Calu3 (cell line): Measurements from ENCODE around the gene AFAP1. TPM values are rescaled to one million over a fixed set of nuclear protein-coding genes. Genes with fewer than 3 reads are reported as not detected.

Experiments used
- BruUV-seq: library from RNA; stranded (reverse); fragments of 400-500 nt; replicated peaks from 2 replicates; lab custom pipeline; 2021; lab: Mats Ljungman, UMichigan
- CTCF ChIA-PET: fragments of 300-600 bp; sonication (Branson Sonifier 250); formaldehyde crosslinking; loops from one replicate; lab custom pipeline; 2022; ENCODE audit warnings: antibody characterized with exemption; lab: Charles Lee
- DNase-seq: peaks from one replicate; pipeline ENCODE4 v3.0.0; 2022
- H3K27ac Mint-ChIP-seq: one replicate; pipeline ENCODE4 v1.8.0; 2022; ENCODE audit warnings: mixed read lengths; ENCODE audit not compliant: unreplicated experiment
- H3K27me3 Mint-ChIP-seq: one replicate; pipeline ENCODE4 v1.8.0; 2022; ENCODE audit warnings: mixed read lengths; ENCODE audit not compliant: unreplicated experiment
- H3K36me3 Mint-ChIP-seq: one replicate; pipeline ENCODE4 v1.8.0; 2022; ENCODE audit warnings: mild to moderate bottlenecking, moderate library complexity, mixed read lengths; ENCODE audit not compliant: insufficient read depth, unreplicated experiment
- H3K4me1 Mint-ChIP-seq: one replicate; pipeline ENCODE4 v1.8.0; 2022; ENCODE audit warnings: mild to moderate bottlenecking, low read depth, mixed read lengths; ENCODE audit not compliant: unreplicated experiment
- H3K4me3 Mint-ChIP-seq: one replicate; pipeline ENCODE4 v1.8.0; 2022; ENCODE audit warnings: mild to moderate bottlenecking, low read depth, moderate library complexity, mixed read lengths; ENCODE audit not compliant: unreplicated experiment
- H3K9me3 Mint-ChIP-seq: one replicate; pipeline ENCODE4 v1.8.0; 2022; ENCODE audit warnings: low read depth, mixed read lengths; ENCODE audit not compliant: unreplicated experiment
- intact Hi-C: fragments of 100-400 bp; cut with micrococcal nuclease; formaldehyde crosslinking; loops from one replicate; pipeline ENCODE4 v1.10.0; 2022; ENCODE audit not compliant: unreplicated experiment
- total RNA-seq: library from RNA; stranded (reverse); gene quantifications from 2 replicates; pipeline ENCODE4 v1.2.3, GENCODE V29; 2022
- TF ChIP-seq, protein P1 (sequence below): fragments of 200-600 bp; IDR thresholded peaks from one replicate; pipeline ENCODE4 v1.8.0; 2022; ENCODE audit warnings: antibody characterized with exemption; ENCODE audit not compliant: unreplicated experiment

AFAP1 gene
- total RNA-seq, 1 experiment from 2014 or later, result 40.1 TPM

DNA sequence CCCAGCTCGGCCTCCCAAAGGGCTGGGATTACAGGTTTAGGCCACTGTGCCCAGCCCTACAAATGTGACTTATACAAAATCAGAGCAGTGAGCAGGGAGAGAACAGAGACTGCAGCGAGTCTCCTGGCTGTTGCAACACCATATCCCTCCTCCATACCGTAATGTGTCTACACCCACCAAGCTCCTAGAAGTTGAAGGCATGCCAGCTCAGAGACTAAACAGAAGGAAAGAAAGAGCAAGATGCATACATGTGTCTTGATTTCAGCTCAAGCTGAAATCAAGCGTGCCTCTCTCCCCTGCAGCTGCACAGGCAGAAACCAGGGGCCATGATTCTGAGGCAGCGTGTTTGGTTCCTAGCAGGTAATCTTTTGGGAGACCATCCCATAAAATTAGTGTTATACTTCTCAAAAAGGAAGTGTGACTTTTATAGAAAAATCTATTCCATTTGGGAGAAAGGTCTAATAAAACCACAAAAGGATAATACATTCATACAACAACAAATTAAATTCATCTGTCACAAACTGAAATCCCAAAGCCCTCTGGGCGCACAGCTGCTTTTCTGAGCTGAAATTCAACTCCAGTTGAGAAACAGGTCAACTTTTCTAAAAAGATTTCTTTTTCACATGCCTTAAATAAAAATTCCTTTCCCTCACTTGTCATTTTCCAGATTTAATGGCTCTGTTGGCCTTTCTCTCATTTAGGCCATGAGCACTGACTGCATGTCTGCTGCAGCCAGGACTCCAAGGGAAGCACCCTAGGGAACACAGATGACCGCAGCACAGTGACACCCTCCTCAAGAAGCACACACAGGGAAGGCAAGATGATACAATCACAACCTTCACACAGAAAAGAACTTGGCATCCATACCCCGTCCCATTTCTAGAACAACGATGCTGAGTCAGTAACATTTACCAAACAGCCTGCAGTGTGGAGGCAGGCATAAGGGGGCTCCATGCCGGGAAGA is 34.4 kb downstream of the AFAP1 start:
- CTCF ChIA-PET, result no interaction called here

DNA sequence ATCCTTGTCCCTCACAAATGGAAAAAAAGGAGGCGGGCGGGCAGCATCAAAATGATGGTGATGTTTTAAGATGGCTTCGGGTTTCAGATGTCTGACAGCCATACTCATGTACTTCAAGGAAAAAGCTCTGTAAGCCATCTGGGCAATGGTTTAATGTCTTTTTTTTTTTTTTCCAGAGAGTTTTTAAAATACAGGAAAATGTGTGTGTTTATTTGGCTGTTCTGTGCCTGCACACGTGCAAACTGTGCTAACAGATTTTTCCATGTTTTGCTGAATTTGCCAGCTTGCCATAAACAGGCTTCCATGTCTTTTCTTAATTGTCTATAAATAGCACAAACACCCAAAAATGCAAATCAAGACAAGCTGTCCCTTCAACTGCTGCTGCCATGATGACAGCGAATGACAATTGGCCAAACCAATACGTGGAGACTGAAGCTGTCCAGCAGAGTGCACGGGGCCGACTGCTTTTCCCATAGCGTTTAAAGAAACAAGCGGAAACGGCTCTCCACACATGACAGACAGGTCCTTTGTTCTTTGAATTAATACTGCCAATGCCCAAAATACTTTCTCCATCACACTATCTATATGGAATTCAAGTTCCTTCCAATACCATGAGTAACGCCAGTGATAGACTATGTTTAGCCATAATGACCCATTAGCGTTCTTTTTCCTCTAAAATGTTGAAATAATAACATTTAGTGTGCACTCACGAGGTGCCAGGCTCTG is 35.7 kb downstream of the AFAP1 start:
- TF ChIP-seq, protein P1, sequence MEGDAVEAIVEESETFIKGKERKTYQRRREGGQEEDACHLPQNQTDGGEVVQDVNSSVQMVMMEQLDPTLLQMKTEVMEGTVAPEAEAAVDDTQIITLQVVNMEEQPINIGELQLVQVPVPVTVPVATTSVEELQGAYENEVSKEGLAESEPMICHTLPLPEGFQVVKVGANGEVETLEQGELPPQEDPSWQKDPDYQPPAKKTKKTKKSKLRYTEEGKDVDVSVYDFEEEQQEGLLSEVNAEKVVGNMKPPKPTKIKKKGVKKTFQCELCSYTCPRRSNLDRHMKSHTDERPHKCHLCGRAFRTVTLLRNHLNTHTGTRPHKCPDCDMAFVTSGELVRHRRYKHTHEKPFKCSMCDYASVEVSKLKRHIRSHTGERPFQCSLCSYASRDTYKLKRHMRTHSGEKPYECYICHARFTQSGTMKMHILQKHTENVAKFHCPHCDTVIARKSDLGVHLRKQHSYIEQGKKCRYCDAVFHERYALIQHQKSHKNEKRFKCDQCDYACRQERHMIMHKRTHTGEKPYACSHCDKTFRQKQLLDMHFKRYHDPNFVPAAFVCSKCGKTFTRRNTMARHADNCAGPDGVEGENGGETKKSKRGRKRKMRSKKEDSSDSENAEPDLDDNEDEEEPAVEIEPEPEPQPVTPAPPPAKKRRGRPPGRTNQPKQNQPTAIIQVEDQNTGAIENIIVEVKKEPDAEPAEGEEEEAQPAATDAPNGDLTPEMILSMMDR, result no peak
- no peaks in the 10 kb centered on the region for H3K9me3 Mint-ChIP-seq
- intact Hi-C loops, result no loop called here
- H3K36me3 Mint-ChIP-seq, result no peaks in the 10 kb centered on the region
- DNase-seq, result no peak
- peaks cover 1% of the 10 kb centered on the region for H3K4me1 Mint-ChIP-seq
- H3K27ac Mint-ChIP-seq, result no peak overlapping the region
- no peak overlapping the region for H3K4me3 Mint-ChIP-seq
- CTCF ChIA-PET, result no interaction called here
- H3K27me3 Mint-ChIP-seq, result no peaks in the 10 kb centered on the region
- BruUV-seq, result no TSS peak

More for the DNA sequence above, 34.4 kb downstream of the AFAP1 start:
- Mint-ChIP-seq H3K4me3 (no peak overlapping the region), H3K27ac (no peak overlapping the region), H3K9me3 (no peaks in the 10 kb centered on the region), H3K36me3 (no peaks in the 10 kb centered on the region), H3K27me3 (no peaks in the 10 kb centered on the region), H3K4me1 (peaks cover 14% of the 10 kb centered on the region)
- intact Hi-C loops, result no loop called here
- TF ChIP-seq, protein P1, result no peak
- no TSS peak for BruUV-seq
- DNase-seq, result no peak

DNA sequence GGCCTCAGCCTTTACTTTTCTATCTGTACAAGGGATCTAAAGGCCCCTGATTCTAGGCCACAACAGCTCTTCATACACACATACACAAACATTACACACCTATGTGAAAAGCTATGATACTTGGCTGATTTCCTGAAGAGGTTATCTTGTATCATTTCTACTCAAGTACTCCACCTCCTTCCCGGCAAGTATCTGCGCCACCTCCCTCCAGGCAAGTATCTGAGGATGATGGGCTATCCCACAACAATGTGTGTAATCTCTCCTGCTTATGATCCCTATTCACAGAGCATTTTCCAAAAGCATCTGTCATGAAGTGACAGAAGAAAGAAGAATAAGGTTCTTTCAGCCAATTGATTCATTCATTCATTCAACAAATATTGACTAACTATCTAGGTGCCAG is 36.8 kb downstream of the AFAP1 start:
- TF ChIP-seq, protein P1, result no peak
- no TSS peak for BruUV-seq
- no peak for DNase-seq
- intact Hi-C loops, result no loop called here
- Mint-ChIP-seq H3K4me1 (no peaks in the 10 kb centered on the region), H3K27me3 (no peaks in the 10 kb centered on the region), H3K36me3 (no peaks in the 10 kb centered on the region), H3K27ac (no peak overlapping the region), H3K4me3 (no peak overlapping the region), H3K9me3 (no peaks in the 10 kb centered on the region)
- CTCF ChIA-PET, result no interaction called here

DNA sequence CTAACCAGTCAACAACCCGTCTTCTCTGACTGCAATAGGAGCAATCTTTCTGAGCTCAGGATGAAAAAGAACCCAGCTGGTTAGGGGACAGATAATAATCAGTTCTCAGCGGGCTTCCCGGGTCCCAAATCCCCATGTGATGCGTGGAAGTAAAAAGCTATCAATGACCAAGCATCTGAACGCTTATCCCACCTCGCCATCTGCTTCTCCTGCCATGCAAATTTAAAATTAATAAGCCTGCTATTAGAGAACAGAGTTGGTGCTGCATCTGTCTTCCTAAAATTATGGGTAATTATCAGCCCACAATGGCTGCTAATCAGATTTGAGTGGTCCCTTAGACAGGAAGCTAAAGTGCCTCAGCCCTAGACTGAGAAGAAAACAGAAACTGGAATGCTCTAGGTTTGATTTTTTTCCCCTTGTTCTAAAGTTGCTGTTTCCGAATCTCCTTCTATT is 37.5 kb downstream of the AFAP1 start:
- Mint-ChIP-seq H3K9me3 (no peaks in the 10 kb centered on the region), H3K36me3 (no peaks in the 10 kb centered on the region), H3K27me3 (no peaks in the 10 kb centered on the region), H3K4me1 (no peaks in the 10 kb centered on the region), H3K27ac (no peak overlapping the region), H3K4me3 (no peak overlapping the region)
- TF ChIP-seq, protein P1, result no peak
- no peak for DNase-seq
- intact Hi-C loops, result no loop called here
- CTCF ChIA-PET, result no interaction called here
- BruUV-seq, result no TSS peak
